Panc1 (cell line): ENCODE results near the gene EYA2.

Experiments used
- CTCF ChIP-seq: fragments of 450-650 bp; IDR thresholded peaks from 2 replicates; pipeline ENCODE4 v1.5.1; 2017; ENCODE audit warnings: mild to moderate bottlenecking
- REST ChIP-seq, 2 experiments: IDR thresholded peaks; 2 replicates each; pipeline ENCODE4 v1.6.1; 2011 to 2012; ENCODE audit warnings: low read depth in 2 of 2, control low read depth in 1 of 2, low read length in 1 of 2, mild to moderate bottlenecking in 1 of 2, moderate library complexity in 1 of 2; ENCODE audit not compliant: insufficient read depth in 1 of 2

- TF ChIP-seq REST (IDR thresholded peaks at IDR 0.05; ENCODE audit: insufficient read depth in 1 of 2, low read depth in 2 of 2, low read length in 1 of 2): no peak
- no peak for TF ChIP-seq CTCF
These were observed 304.4 kb downstream of the EYA2 start for GRCh38 chr20:47198996-47199552.
